ENCODE results near the gene CRADD.
"Not testable (repeated sequence)": the region's sequence is repeated elsewhere in the genome, so short reads cannot be mapped to it uniquely, and the experiment has no call there.

Gene CRADD

DNA sequence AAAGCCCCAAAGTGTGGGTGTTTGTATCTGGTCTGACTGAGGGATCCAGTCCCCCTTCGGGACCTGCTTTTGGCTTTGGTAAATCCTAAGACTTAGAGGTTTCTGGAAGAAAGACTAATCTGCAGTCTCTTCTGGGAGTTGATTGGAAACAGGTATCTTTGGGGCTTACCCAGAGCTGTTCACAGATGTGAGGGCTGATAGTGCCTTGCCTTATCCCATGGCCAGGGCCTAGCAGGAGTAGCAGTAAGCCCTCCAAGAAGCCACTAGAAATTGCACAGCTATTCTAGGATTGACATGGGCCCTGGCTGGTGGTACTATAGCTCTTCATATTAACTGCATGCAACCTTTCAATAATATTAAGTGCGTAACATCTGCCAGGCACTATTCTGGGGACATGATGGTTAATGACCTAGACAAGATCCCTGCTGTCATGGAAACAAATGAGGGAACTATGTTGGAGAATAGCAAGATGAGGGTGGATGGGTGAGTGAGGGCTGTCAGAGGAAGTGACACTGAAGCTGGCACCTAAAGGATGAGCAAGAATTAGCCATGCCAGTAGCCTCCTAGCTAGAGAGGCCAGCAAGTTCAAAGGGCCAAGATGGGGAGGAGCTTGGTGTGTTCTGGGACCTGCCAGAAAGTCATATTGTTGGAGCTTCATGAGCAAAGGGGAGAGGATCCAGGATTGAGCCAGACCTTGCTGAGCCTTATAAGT is 71.7 kb downstream of the CRADD start:
- Histone ChIP-seq H3K36me3 (ENCODE audit: insufficient read depth, low read length) (no peaks in the 10 kb centered on the region), H3K9me3 (ENCODE audit: low read depth, low read length) (no peaks in the 10 kb centered on the region; the same call in 1 of the 2 replicates), H3K9ac (ENCODE audit: insufficient read length) (no peak overlapping the region), H3K27ac (no peak overlapping the region), H3K4me3 (no peak overlapping the region)
- TF ChIP-seq POLR2AphosphoS5 (IDR thresholded peaks at IDR 0.05; ENCODE audit: borderline replicate concordance, low read depth, low read length), result no peak
- TF ChIP-seq FOXP2 (optimal IDR thresholded peaks at IDR 0.05; ENCODE audit: control extremely low read depth, extremely low read length, insufficient read depth), result no peak
- no peak for TF ChIP-seq EZH2 (IDR thresholded peaks at IDR 0.05)
- no peak for DNase-seq (ENCODE audit: low read depth, low spot score)

DNA sequence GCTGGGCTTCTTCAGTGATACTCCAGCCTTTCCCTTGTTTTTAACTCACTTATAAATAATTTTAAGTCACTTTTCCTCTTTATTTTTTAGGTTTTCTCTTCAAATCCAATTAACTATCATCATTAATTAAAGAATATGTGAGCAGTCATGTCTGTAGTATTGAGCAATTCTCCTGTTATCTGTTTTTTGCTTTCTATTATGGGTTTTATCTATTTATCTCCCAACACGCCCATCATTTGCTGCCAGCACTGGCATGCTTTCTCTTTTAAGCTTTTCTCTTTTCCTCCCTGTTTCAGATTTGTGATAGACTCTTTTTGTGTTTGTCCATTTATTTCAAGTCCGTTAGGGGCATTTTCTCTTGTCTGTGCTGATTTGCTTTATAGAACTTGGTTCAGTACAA is 72.3 kb downstream of the CRADD start:
- no peak overlapping the region for H3K27ac ChIP-seq
- DNase-seq (ENCODE audit: low read depth, low spot score), result no peak
- H3K4me3 ChIP-seq, result no peak overlapping the region
- TF ChIP-seq EZH2 (IDR thresholded peaks at IDR 0.05) (no peak), FOXP2 (optimal IDR thresholded peaks at IDR 0.05; ENCODE audit: control extremely low read depth, extremely low read length, insufficient read depth) (no peak)
- H3K9me3 ChIP-seq (ENCODE audit: low read depth, low read length), result no peaks in the 10 kb centered on the region; the same call in 1 of the 2 replicates
- no peak overlapping the region for H3K9ac ChIP-seq (ENCODE audit: insufficient read length)
- H3K36me3 ChIP-seq (ENCODE audit: insufficient read depth, low read length), result no peaks in the 10 kb centered on the region

DNA sequence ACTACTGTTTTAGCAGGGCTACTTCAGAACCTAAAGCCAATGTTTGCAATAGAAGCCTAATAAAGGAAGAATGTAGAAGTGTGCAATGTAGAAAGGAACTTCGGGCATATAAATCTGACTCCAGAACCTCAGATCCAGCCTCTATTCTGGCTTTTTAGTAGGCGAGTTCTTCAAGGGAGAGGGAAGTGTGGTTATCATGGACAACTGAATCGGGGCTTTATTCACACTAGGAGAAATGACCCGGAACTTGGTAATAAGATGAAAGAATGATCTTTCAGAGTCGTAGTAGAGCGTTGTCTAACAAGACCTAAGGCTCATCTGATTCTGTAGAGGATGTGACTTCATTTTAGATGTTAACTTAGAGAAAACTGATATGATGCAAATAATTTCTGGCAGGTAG is 72.9 kb downstream of the CRADD start:
- H3K9me3 ChIP-seq (ENCODE audit: low read depth, low read length), result no peaks in the 10 kb centered on the region; the same call in 1 of the 2 replicates
- H3K4me3 ChIP-seq, result no peak overlapping the region
- no peak overlapping the region for H3K9ac ChIP-seq (ENCODE audit: insufficient read length)
- no peak overlapping the region for H3K27ac ChIP-seq
- no peaks in the 10 kb centered on the region for H3K36me3 ChIP-seq (ENCODE audit: insufficient read depth, low read length)
- TF ChIP-seq FOXP2 (optimal IDR thresholded peaks at IDR 0.05; ENCODE audit: control extremely low read depth, extremely low read length, insufficient read depth) (no peak), POLR2AphosphoS5 (IDR thresholded peaks at IDR 0.05; ENCODE audit: borderline replicate concordance, low read depth, low read length) (no peak), EZH2 (IDR thresholded peaks at IDR 0.05) (no peak)
- DNase-seq (ENCODE audit: low read depth, low spot score), result no peak

DNA sequence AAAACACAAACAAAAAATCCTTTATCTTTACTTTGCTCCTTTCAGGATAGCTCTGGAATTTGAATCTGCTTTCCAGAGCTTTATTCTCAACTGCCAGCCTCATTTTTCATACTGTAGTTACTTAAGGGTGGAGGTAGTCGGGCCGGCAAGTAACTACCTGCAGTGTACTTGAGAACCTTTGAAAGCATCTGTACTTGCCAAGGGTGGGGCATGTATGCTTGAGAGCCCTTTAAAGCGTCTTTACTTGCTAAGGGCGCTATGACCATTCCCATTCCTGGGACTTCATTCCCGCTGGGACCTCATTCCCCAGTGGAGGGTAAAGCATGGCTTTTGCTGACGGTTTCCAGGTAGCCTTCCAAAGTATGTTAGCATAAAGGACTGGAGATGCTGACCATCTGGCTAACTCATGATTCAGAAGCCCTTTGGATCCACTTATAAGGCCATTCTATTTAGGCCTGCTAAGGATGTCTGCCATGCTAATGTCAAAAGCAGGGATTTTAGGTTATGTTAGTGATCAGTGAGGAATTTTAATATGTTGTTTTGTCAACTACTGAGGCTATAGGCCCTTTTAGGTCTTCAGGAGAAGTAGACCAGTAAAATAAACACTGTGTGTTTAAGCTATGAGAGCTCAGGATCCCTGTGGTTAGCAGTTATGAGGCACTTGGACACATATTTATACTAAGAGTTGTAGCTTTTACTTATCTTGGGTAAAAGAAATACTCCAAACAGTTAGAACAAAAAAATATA is 74.9 kb downstream of the CRADD start:
- no peak overlapping the region for H3K27ac ChIP-seq
- TF ChIP-seq POLR2AphosphoS5 (IDR thresholded peaks at IDR 0.05; ENCODE audit: borderline replicate concordance, low read depth, low read length) (no peak), EZH2 (IDR thresholded peaks at IDR 0.05) (no peak), FOXP2 (optimal IDR thresholded peaks at IDR 0.05; ENCODE audit: control extremely low read depth, extremely low read length, insufficient read depth) (no peak)
- H3K36me3 ChIP-seq (ENCODE audit: insufficient read depth, low read length), result no peaks in the 10 kb centered on the region
- no peak overlapping the region for H3K4me3 ChIP-seq
- H3K9ac ChIP-seq (ENCODE audit: insufficient read length), result no peak overlapping the region
- H3K9me3 ChIP-seq (ENCODE audit: low read depth, low read length), result no peaks in the 10 kb centered on the region; the same call in 1 of the 2 replicates
- DNase-seq (ENCODE audit: low read depth, low spot score), result no peak

DNA sequence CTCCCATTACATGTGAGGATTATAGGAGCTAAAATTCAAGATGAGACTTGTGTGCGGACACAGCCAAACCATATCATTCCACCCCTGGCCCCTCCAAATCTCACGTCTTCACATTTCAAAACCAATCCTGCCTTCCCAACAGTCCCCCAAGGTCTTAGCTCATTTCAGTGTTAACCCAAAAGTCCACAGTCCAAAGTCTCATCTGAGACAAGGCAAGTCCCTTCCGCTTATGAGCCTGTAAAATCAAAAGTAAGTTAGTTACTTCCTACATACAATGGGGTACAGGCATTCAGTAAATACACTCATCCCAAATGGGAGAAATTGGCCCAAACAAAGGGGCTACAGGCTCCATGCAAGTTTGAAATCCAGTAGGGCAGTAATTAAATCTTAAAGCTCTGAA is 76.1 kb downstream of the CRADD start:
- Histone ChIP-seq H3K27ac (no peak overlapping the region), H3K36me3 (ENCODE audit: insufficient read depth, low read length) (no peaks in the 10 kb centered on the region), H3K9me3 (ENCODE audit: low read depth, low read length) (no peaks in the 10 kb centered on the region; the same call in 1 of the 2 replicates), H3K9ac (ENCODE audit: insufficient read length) (no peak overlapping the region), H3K4me3 (no peak overlapping the region)
- TF ChIP-seq POLR2AphosphoS5 (IDR thresholded peaks at IDR 0.05; ENCODE audit: borderline replicate concordance, low read depth, low read length) (no peak), EZH2 (IDR thresholded peaks at IDR 0.05) (no peak), FOXP2 (optimal IDR thresholded peaks at IDR 0.05; ENCODE audit: control extremely low read depth, extremely low read length, insufficient read depth) (no peak)
- DNase-seq (ENCODE audit: low read depth, low spot score), result no peak

DNA sequence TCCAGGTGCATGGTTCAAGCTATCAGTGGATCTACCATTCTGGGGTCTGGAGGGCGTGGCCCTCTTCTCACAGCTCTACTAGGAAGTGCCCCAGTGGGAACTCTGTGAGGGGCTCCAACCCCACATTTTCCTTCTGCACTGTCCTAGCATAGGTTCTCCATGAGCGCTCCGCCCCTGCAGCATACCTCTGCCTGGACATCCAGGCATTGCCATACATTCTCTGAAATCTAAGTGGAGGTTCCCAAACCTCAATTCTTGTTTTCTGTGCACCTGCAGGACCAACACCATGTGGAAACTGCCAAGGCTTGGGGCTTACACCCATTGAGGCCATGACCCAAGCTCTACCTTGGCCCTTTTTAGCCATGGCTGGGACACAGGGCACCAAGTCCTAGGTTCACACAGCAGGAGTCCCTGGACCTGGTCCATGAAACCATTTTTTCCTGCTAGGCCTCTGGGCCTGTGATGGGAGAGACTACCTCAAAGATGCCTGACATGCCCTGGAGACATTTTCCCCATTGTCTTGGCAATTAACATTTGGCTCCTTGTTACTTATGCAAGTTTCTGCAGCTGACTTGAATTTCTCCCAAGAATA is 76.8 kb downstream of the CRADD start:
- Histone ChIP-seq H3K9me3 (ENCODE audit: low read depth, low read length) (no peaks in the 10 kb centered on the region; the same call in 1 of the 2 replicates), H3K27ac (no peak overlapping the region), H3K4me3 (no peak overlapping the region), H3K9ac (ENCODE audit: insufficient read length) (no peak overlapping the region), H3K36me3 (ENCODE audit: insufficient read depth, low read length) (no peaks in the 10 kb centered on the region)
- TF ChIP-seq FOXP2 (optimal IDR thresholded peaks at IDR 0.05; ENCODE audit: control extremely low read depth, extremely low read length, insufficient read depth) (no peak), POLR2AphosphoS5 (IDR thresholded peaks at IDR 0.05; ENCODE audit: borderline replicate concordance, low read depth, low read length) (no peak), EZH2 (IDR thresholded peaks at IDR 0.05) (no peak)
- DNase-seq (ENCODE audit: low read depth, low spot score), result no peak

DNA sequence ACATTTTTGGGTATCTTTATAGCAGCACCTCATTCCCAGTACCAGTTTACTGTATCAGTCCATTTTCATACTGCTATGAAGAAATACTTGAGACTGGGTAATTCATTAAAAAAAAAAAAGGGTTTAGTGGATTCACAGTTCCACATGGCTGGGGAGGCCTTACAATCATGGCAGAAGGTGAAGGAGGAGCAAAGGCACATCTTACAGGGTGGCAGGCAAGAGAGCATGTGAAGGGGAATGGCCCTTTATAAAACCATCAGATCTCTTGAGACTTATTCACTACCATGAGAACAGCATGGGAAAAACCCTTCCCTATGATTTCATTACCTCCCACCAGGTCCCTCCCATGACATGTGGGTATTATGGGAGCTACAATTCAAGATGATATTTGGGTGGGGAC is 77.7 kb downstream of the CRADD start:
- H3K27ac ChIP-seq; H3K9me3 ChIP-seq (ENCODE audit: low read depth, low read length); DNase-seq (ENCODE audit: low read depth, low spot score); H3K36me3 ChIP-seq (ENCODE audit: insufficient read depth, low read length); H3K4me3 ChIP-seq; H3K9ac ChIP-seq (ENCODE audit: insufficient read length): not testable (repeated sequence)

DNA sequence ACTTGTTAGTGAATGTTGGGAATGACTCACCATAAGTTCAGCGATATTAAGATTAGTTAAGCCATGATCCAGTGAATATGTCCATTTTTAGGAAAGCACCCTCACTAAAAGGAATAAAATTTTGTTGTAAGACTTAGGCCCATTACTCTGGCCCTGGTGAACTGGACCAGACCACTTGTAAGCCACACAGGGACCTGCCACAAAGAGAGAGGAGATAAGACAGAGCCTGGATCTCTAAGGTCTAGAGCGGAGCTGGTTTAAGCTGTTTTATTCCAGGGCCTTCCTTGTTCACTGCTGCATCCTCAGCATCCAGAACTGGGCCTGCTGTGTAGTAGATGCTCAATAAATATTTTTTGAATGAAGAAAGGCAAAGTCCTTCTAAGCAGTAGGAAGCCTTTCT is 79.1 kb downstream of the CRADD start:
- H3K27ac ChIP-seq, result no peak overlapping the region
- TF ChIP-seq POLR2AphosphoS5 (IDR thresholded peaks at IDR 0.05; ENCODE audit: borderline replicate concordance, low read depth, low read length), result no peak
- TF ChIP-seq FOXP2 (optimal IDR thresholded peaks at IDR 0.05; ENCODE audit: control extremely low read depth, extremely low read length, insufficient read depth), result no peak
- TF ChIP-seq EZH2 (IDR thresholded peaks at IDR 0.05), result no peak
- no peaks in the 10 kb centered on the region for H3K36me3 ChIP-seq (ENCODE audit: insufficient read depth, low read length)
- H3K4me3 ChIP-seq, result no peak overlapping the region
- DNase-seq (ENCODE audit: low read depth, low spot score), result no peak
- no peak overlapping the region for H3K9ac ChIP-seq (ENCODE audit: insufficient read length)
- no peaks in the 10 kb centered on the region; the same call in 1 of the 2 replicates for H3K9me3 ChIP-seq (ENCODE audit: low read depth, low read length)
